Measurements from ENCODE around the gene FMNL2. TPM values are rescaled to one million over a fixed set of nuclear protein-coding genes. Genes with fewer than 3 reads are reported as not detected.

The FMNL2 gene
- total RNA-seq, 1 donor from 2014 or later, result 93.8 TPM

DNA sequence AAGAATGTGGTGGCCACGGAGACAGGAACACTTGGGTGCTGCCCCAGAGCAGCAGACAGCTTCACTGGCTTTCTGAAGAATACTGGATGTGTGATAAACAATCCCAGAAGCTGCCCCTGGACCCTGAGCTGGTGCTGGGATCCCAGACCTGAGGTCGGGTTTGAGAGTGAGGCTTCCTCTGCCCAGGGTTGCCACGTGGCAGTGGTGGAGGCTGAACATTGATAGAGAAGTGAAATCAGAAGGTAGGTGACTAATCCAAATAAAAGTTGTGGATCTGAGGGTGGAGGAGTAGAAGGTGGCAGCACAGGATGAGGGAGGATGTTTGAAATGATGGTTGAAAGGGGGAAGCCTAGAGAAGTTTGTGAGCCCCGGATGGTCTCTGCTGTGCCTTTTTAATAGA, 64.0 kb downstream of the FMNL2 start:
- DNase-seq (ENCODE audit: low spot score in 2 of 2) (no peak), FAIRE-seq (no peak)

DNA sequence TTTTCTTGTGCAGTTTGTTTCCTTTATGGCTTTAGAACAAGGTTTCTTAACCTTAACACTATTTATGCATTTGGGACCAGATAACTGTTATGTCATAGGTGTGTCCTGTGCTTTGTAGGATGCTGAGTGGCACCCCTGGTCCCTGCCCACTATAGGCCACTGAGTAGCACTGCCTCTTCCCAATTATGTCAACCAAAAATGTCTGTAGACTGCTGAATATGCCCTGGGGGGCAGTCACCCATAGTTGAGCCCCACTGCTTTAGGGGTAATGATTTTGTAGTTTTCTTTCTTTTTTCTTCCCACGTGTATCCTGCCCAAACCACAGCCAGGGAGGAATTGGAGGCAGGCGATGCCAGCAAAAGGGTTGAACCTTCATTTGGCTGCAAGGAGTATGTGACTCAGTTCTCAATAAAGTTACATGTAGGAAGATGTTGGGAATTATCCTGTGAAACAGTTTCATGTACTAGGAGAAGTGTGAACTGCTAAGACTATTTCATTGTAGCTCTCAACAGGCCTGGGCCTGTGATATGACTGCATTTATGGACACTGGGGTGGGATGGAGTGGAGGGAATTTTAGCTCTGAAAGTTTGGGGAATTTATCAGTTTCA, 65.7 kb downstream of the FMNL2 start:
- DNase-seq (ENCODE audit: low spot score in 2 of 2) (no peak), FAIRE-seq (no peak)

DNA sequence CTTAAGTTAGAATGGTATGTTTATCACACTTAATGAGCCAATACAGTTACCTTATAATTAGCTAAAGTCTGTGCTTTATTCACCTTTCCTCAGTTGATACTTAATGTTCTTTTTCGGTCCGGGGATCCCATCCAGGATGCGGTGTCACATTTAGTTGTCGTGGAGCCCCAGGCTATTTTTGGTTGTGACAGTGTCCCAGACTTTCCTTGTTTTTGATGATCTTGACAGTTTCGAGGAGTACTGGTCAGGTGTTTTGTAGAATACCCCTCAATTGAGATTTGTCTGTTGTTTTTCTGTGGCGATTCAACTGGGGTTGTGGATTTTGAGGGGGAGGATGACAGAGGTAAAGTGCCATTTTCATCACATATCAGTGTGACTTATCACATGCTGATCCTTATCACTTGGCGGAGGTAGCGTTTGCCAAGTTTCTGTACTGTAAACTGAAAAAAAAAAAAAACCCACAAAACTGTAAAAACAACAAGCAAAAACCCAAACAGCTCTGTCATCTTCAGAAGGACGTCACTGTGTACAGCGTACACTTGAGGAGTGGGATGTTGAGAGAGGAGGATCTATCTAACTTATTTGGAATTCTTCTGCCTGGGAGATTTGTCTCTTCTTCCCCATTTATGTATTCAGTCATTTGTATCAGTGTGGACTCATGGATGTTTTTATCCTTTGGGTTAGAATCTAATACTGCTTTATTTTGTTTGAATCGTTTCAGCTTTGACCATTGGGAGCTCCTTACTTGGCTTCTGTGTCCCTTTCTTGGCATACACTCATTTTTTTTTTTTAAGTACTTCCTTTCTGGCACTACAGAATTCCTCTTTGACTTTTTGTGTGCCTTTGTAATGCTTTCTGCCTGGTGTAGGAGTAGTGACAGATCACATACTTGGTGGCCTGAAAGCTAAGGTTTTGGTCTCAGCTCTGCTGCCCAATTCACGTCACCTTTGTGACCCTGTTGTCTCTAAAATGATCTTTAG, 68.1 kb downstream of the FMNL2 start:
- DNase-seq (ENCODE audit: low spot score in 2 of 2), result no peak
- no peak for FAIRE-seq

DNA sequence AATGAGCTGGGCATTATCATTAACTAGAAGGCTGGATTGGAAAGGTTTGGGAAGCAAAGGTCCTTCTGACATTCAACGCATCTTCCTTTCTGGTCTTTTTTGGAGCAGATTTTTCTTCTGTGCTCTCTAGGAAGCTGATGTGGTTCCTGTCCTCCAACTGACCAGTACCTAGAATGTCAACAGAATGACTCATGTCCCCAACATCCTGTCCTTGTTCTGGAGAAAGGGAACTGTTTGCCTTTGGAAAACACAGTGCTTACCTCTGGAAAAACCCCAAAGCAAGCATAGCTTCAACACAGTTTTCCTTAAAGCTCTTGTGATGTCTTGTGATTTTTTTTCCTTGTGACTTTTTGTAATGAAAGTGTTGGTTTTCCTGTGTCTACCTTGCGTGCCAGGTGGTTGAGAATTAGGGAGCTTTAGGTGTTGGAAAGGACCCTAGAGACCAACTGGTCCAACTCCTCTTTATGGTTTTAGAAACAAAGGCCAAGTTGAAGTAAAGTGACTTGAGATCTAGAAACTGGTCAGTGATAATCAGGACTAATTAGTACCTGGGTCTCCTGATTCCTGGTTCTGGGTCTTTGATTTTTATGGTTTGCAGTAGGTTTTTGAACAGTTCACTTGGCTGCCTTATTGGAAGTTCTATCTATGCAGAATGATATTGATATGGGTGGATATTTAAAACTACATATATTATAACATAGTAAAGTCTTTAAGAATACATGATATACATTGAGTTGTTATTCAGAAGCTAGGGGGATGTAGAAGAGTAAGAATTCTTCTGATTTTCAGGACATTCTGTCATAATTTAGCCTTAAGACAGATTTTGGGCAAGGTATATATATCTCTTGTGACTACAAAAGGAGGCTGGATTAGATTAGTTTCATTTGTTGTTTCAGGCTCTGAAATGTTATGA, 70.5 kb downstream of the FMNL2 start:
- no peak for DNase-seq (ENCODE audit: low spot score in 2 of 2)
- FAIRE-seq, result no peak

DNA sequence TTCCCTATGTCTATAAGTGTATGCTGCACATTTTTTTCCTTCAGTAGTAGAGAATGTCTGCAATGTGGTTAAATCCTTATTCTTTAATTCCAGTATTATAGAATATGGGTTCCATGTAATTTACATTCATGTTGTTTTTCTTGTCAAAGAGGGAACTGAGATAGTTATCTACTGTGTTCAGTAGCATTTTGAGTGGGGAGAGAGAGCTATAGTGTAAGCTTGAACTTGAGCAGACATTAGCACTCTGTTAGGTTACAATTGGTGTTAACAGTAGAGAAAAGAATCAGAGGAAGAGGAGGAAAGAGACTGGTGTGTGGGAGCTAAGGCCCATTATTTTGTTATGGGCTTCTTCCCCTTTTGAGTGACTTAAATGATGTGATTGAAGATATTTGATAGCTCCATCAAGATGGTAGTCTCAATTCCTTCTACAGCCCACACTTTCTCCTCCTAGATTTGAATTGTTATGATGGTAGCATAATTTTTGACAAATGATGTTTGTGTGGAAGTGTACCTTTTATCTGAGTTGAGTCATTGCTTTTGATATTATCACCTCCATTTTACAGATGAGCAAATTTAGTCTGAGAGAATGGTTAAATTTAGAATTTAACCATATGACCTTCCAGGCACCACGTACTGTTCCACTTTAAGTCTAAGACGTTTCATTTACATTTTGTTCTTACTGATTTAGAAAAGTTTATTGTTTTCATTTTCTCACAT, 71.3 kb downstream of the FMNL2 start:
- FAIRE-seq (no peak), DNase-seq (ENCODE audit: low spot score in 2 of 2) (no peak)

DNA sequence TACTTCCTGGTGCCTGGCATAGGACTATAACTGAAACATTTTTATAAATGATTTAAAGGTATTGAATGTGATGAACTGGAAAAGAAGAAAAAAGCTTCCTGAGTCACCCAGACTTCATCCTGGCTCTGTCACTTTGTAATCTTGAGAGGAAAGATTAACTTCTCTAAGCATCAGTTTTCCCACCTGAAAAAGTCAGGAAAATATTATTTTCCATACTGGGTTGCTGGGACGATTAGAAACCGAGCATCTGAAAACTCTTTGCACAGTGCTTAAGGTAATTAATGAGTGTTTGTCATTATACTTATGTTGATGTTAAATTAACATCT, 71.8 kb downstream of the FMNL2 start:
- no peak for FAIRE-seq
- DNase-seq (ENCODE audit: low spot score in 2 of 2), result no peak

DNA sequence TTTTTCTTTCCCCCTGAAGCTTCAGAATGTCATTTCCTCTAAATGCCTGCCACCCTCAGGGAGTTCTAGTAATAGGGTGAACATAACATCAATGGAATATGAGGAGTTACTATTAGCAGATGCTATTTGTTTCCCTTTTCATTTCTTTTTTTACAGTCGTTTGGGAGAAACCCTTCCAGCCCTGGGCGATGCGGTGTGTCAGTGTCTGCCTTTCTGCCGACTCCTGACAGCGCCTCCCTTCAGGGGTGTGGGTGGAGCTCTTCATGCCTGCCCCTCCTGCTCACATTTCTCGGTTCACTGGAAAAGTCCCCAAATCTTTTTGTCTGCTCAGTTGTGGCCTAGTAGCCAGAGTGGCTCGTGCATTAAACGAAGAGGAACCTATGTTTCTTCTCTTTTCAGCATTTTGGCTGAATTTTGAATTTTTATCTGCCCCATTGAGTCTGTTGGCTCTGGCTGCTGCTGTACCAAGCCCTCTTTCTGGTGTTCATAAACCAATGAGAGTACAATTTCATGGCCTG, 72.3 kb downstream of the FMNL2 start:
- FAIRE-seq, result no peak
- DNase-seq (ENCODE audit: low spot score in 2 of 2), result no peak

DNA sequence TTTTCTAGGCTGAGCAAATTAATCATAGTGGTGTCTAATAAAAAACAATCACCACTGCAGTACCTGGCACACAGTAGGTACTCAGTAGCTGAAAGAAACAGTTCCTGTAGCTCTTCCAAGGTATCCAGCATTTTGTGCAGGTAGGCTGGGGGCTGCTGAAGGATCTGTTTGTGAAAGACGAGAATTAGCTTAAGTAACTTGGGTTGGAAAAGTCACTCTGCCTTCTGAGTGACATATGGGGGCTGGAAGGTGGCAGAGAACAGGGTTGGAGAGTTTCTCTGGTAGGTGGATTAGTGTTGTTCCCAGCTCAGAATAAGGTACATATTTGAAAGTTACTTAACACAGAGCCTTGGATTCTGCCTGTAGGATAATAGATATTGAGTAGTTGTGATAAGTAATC, 72.8 kb downstream of the FMNL2 start:
- FAIRE-seq (no peak), DNase-seq (ENCODE audit: low spot score in 2 of 2) (no peak)

DNA sequence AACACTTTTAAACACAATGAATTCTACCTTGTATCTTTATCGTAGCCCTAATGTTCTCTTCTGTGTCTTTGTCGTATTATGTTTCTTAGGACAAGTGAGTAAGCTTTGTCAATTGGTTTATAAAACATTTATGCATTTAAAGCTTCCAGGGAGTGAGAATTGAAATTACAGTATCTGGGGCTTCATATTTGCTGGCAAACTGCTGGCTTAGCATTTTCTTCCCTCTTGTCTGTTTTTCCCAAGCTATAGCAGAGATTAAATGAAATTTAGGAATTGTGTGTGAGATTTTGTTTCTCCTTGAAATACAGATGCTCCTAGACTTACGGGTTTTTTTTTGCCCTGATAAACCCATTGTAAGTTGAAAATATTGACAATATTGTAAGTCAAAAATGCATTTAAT, 73.3 kb downstream of the FMNL2 start:
- no peak for FAIRE-seq
- no peak for DNase-seq (ENCODE audit: low spot score in 2 of 2)

DNA sequence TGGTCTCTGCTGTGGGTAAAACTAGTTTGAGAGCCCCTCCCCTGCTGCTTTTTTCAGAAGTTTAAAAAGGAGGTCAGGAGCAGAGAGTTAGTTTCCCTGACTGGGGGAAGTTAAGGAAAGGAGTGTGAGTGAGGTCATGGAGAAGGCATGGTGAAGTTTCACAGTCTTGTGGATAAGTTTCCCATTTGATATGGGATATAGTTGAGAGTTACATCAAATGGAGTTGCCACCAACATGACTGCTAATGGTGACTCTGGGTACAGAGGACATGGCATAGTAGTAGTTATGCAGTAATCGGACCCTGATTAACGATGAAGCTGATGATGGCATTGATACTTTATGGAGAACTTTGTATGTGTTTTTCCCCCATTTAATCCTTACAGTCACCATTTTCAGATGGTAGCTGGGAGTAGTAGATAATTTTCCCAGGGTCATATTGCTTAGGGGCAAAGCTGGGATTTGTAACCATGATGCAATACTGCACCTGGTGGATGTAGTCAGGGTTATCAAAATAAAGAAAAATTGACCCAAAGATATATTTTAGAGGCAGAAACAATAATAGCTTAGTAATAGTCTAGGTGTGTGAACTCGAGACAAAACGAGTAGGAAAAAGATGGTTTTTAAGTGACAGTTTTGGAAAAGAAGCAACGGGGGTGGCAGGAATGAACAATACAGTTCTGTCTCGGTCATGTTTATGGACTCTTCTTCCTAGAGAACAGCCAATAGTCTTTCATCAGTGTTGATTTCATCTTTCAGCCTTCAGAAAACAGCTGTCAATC, 74.6 kb downstream of the FMNL2 start:
- DNase-seq (ENCODE audit: low spot score in 2 of 2), result no peak
- FAIRE-seq, result no peak

DNA sequence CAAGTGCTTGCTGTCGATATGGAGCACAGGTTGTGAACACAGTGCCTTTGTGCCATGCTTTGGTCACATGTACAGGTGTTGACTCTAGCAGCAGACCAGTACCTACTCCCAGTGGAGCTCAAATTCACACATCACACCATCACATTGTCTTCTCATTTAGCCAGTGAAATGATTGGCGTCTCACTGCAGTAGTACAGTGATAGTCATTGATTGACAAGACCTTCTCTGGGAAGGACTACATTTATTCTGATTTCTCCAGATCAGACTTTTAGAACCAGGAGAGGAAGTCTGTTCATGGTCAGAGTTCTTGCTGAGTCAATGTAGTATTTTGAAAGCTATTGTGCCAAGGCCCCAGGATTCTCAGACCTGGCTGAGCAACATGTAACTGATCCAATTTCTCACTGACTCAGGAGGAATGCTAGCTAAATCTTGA, 75.2 kb downstream of the FMNL2 start:
- FAIRE-seq (no peak), DNase-seq (ENCODE audit: low spot score in 2 of 2) (no peak)

DNA sequence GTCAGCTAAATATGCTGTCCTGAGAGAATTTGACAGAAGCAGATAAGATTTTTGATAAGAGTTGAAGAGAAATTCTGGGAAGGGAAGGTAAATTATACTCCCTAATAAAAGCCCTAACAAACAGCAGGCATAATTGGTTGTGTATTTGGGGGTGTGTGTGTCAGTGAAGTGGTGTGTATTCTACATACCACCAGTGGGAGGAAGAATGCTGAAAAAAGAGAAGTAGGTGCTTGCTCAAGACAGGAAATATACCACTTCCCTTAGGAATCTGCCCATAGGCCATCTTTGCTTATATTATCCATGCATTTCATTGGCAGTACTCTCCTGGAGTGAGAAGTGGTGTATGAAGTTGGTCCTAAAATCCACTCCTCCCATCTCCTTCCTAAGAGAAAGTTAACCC, 76.2 kb downstream of the FMNL2 start:
- DNase-seq (ENCODE audit: low spot score in 2 of 2) (no peak), FAIRE-seq (no peak)

DNA sequence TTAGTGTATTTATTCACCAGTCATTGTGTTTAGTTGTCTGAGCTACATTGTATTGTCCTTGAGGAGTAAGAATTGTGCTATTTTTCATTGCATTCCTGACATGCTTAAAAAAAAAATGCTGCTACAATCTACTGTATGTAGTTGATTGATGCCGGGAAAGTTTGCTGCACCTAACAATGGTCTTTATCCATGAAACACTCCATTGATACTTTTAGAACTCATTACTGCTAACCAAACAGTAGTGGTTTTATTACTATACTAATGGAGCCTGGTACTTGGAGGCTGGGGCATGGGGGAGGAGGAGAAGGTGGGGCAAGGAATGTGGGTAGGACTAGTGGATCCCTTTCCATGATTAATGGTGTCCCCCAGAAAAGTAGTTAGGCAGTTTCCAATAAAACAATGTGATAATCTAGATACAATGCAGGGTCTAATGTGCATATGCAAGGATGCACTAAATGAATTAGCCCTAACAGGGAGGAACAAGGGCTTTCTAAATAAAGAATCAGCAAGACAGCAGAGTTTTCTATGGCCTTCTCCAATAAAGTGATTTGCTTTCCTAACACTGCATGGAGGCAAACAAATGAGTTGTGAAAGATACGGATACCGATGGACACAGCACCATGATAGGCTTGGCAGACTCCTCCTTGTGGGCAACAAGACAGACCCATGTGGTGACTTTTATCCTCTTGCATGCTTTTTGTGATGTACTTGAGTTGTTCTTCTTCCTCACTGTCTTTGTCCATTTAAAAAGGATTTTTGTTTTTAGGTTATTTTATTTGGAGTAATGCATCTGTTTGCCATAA, 78.5 kb downstream of the FMNL2 start:
- FAIRE-seq, result no peak
- no peak for DNase-seq (ENCODE audit: low spot score in 2 of 2)

DNA sequence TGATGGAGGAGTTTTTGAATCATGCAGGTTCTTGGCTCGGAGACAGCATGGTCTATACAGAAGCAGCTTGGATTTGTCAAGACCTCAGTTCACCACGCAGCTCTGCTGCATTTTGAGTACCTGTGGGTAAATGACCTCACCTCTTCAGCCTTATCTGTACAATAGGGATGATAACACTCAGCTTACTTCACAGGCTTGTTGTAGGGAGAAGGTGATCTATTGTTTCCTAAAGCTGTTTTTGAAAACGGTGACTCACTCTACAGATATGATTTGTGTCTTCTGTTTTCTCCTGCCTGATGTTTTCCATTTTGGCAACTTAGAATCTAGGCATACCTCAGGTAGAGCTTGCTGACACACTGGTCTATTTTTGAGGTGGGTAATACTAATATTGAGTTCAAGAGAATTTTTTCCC, 80.3 kb downstream of the FMNL2 start:
- no peak for FAIRE-seq
- no peak for DNase-seq (ENCODE audit: low spot score in 2 of 2)

DNA sequence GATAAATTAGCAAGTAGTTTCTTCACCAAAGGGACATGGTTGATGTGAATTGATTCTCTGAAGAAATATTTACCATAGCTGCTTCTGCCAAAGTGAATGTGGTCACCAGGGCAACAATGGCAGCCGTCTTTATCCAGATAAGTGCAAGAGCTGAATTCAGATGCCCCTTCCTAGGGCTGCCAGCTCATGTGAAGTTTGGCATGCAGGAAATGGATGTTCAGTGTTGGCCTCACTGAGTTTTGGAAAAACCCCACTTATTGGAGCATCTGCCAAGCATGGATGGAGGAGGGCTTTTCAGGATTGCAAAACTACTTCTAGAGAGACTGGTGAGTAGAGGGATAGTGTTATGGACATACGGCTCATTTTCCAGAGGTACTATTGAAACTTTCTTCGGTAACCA, 80.8 kb downstream of the FMNL2 start:
- DNase-seq (ENCODE audit: low spot score in 2 of 2) (no peak), FAIRE-seq (no peak)

DNA sequence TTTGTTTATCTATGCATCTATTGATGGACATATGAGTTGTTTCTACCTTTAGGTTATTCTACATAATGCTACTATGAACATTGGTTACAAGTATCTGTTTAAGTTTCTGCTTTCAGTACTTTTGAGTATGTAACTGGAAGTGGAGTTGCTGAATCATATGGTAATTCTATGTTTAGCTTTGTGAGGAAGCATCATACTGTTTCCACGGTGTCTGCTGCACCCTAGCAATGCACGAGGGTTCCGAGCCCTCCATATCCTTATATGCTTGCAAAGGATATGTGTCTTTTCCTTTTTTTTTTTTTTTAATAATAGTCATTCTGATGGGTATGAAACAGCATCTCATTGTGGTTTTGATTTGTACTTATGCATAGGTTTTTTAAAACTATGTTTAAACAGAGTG, 83.7 kb downstream of the FMNL2 start:
- DNase-seq (ENCODE audit: low spot score in 2 of 2), result no peak
- no peak for FAIRE-seq

DNA sequence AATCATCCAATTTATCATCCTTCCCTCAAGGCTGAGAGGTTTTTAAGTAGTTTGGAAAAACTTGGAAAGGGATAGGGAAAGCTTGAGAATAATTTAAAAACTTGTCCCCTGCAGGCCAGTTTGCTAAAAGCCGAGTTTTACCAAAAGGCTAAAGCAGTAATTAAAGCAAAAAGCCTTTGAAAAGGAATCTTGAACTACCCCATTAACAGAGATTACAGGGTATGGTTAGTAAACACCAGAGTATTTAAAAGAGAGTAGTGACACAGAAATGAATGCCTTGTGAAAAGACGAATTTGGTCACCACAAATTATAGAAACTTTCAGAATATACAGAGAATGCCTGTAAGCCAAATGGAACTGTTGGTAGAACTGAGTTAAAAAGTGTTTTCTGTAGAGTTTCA, 85.0 kb downstream of the FMNL2 start:
- DNase-seq (ENCODE audit: low spot score in 2 of 2) (no peak), FAIRE-seq (no peak)

DNA sequence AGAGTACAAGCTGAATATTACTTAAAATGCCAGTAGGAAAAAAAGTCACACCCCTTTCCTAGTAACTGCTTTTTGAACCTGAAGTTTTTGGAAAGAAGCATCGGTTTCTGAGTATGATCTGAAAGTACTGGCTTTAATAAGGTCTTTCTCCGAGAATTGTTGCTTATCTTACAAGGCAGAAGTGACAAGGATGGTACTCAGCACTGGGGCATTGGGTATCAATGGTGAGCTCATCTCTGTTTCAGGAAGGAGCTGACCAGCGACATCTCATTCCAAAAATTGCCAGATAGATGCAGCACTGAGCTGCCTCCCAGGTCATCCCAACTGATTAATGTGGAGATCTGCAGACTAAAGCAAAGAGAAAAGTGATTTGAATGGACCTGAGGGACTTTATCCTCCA, 85.4 kb downstream of the FMNL2 start:
- no peak for DNase-seq (ENCODE audit: low spot score in 2 of 2)
- no peak for FAIRE-seq

DNA sequence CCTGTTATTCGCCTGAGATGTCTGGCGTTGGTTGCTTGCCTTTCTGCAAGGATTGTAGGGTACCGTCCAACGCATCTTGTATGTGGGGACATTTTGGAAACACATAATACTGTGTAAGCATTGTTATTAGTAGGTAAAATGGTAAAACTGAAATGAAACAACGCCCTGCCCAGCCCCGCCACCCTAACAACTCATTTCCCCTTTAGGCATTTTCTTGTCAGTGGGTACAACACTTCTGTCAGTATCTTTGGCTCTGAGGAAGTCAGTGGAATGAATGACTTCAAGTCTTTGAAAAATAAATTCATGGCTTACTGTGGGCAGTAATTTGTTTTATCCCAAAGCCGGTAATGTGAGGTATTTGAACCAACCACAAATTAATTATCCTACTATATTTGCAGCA, 86.0 kb downstream of the FMNL2 start:
- DNase-seq (ENCODE audit: low spot score in 2 of 2) (no peak), FAIRE-seq (no peak)

All from frontal cortex (tissue), 4 donors.